Keratinocyte (primary cell): Measurements from ENCODE around the gene SGMS2. TPM values are rescaled to one million over a fixed set of nuclear protein-coding genes. Genes with fewer than 3 reads are reported as not detected.
A peak's percentile ranks its signal among the peaks of the same experiment; 100 is the strongest.

Source experiments
- DNase-seq: peaks from one replicate; pipeline ENCODE4 v3.0.0-alpha.2; 2011; ENCODE audit warnings: low read depth, missing footprints, low spot score
- FAIRE-seq: peaks from 2 replicates; lab custom pipeline; 2011; peaks lifted over from hg19 to GRCh38; lab: Jason Lieb, UNC
- H2AFZ ChIP-seq: 2 replicates; pipeline ENCODE4 v1.6.0; 2012; ENCODE audit warnings: low read length, control low read depth, inconsistent platforms; ENCODE audit not compliant: control insufficient read depth
- H3K27ac ChIP-seq: 2 replicates; pipeline ENCODE4 v1.5.1; 2011; ENCODE audit warnings: low read length; ENCODE audit not compliant: control insufficient read depth, insufficient read depth
- H3K27me3 ChIP-seq: 3 replicates; pipeline ENCODE4 v1.6.0; 2011; ENCODE audit warnings: low read length; ENCODE audit not compliant: control insufficient read depth, insufficient read depth; ENCODE audit errors: extremely low read depth
- H3K36me3 ChIP-seq, 2 experiments: 2 replicates in 1 of 2; 3 replicates in 1 of 2; pipeline ENCODE4 v1.5.1; 2011; ENCODE audit warnings: low read length in 2 of 2, mild to moderate bottlenecking in 1 of 2; ENCODE audit not compliant: control insufficient read depth in 2 of 2, insufficient read depth in 2 of 2; ENCODE audit errors: extremely low read depth in 1 of 2
- H3K4me1 ChIP-seq: 3 replicates; pipeline ENCODE4 v1.5.1; 2011; ENCODE audit warnings: low read length; ENCODE audit not compliant: control insufficient read depth, insufficient read depth; ENCODE audit errors: extremely low read depth
- H3K4me2 ChIP-seq: 3 replicates; pipeline ENCODE4 v1.6.0; 2011; ENCODE audit warnings: low read depth, low read length; ENCODE audit not compliant: control insufficient read depth, insufficient read depth; ENCODE audit errors: extremely low read depth
- H3K4me3 ChIP-seq, 3 experiments: fragments of 200-600 bp in 1 of 3; sonication (generic) in 1 of 3; 2 replicates in 2 of 3; 3 replicates in 1 of 3; pipeline ENCODE4 v1.5.1; 2011 to 2016; ENCODE audit warnings: low read length in 3 of 3, mild to moderate bottlenecking in 3 of 3, control low read depth in 2 of 3, inconsistent platforms in 1 of 3, low read depth in 1 of 3, mixed read lengths in 1 of 3, mixed run types in 1 of 3, moderate library complexity in 1 of 3; ENCODE audit not compliant: control insufficient read depth in 2 of 3, insufficient read depth in 2 of 3; ENCODE audit errors: extremely low read depth in 1 of 3
- H3K79me2 ChIP-seq: 2 replicates; pipeline ENCODE4 v1.6.0; 2012; ENCODE audit warnings: low read length; ENCODE audit not compliant: control insufficient read depth, insufficient read depth
- H3K9ac ChIP-seq: 3 replicates; pipeline ENCODE4 v1.6.0; 2011; ENCODE audit warnings: low read length; ENCODE audit not compliant: control insufficient read depth, insufficient read depth; ENCODE audit errors: extremely low read depth
- H3K9me1 ChIP-seq: 3 replicates; pipeline ENCODE4 v1.6.0; 2011; ENCODE audit warnings: low read length; ENCODE audit not compliant: control insufficient read depth, insufficient read depth; ENCODE audit errors: extremely low read depth
- H3K9me3 ChIP-seq: 2 replicates; pipeline ENCODE4 v1.5.1; 2012; ENCODE audit warnings: low read depth, low read length; ENCODE audit not compliant: control insufficient read depth
- H4K20me1 ChIP-seq: 3 replicates; pipeline ENCODE4 v1.6.0; 2011; ENCODE audit warnings: low read length; ENCODE audit not compliant: control insufficient read depth, insufficient read depth; ENCODE audit errors: extremely low read depth
- CTCF ChIP-seq, 3 experiments: IDR thresholded peaks in 1 of 3; conservative IDR thresholded peaks in 1 of 3; optimal IDR thresholded peaks in 1 of 3; 2 replicates in 2 of 3; 3 replicates in 1 of 3; pipeline versions ENCODE3 to v1.5.1; 2011; ENCODE audit warnings: low read length in 3 of 3, mild to moderate bottlenecking in 3 of 3, moderate library complexity in 2 of 3, control low read depth in 1 of 3, inconsistent platforms in 1 of 3; ENCODE audit not compliant: insufficient read depth in 2 of 3; ENCODE audit errors: extremely low read depth in 1 of 3
- EZH2 ChIP-seq: IDR thresholded peaks from one replicate; pipeline ENCODE4 v1.6.1; 2012; ENCODE audit warnings: inconsistent platforms, mild to moderate bottlenecking, low read length, moderate library complexity
- dilution Hi-C: fragments of 300-500 bp; cut with MboI; formaldehyde crosslinking; loops from one replicate; pipeline ENCODE4 v1.7.0; 2020; ENCODE audit warnings: low sequenced_read_pairs; ENCODE audit not compliant: extremely low pct_ligation_motif_present
- polyA plus RNA-seq, 5 experiments: library from polyadenylated mRNA; depleted of rRNA in 3 of 5; stranded (reverse) in 3 of 5; stranded (forward) in 1 of 5; unstranded in 1 of 5; fragments of >200 nt; gene quantifications; 1 replicate in 1 of 5; 2 replicates in 3 of 5; 3 replicates in 1 of 5; pipeline versions ENCODE4 v1.2.1 to v1.2.3, GENCODE V29; 2011 to 2012; ENCODE audit warnings: missing spikeins in 2 of 5, low read depth in 1 of 5, low replicate concordance in 1 of 5

The SGMS2 gene
- polyA plus RNA-seq, 1 donor (not counting 4 experiments of a cell fraction or from before 2014, with no cell fraction given): 38.5 TPM

GRCh38 chr4:107863850-107864371 lies 39.2 kb downstream of the SGMS2 start:
- Histone ChIP-seq H3K9me3 (no peaks in the 10 kb centered on the region), H4K20me1 (no peaks in the 10 kb centered on the region), H3K27me3 (no peaks in the 10 kb centered on the region), H2AFZ (no peak overlapping the region), H3K4me1 (peaks cover 23% of the 10 kb centered on the region), H3K27ac (peak overlapping the region; percentile 94), H3K4me3 (no peak overlapping the region), H3K36me3 (no peaks in the 10 kb centered on the region), H3K4me2 (peak overlapping the region; percentile 73), H3K79me2 (no peaks in the 10 kb centered on the region), H3K9me1 (no peaks in the 10 kb centered on the region), H3K9ac (no peak overlapping the region)
- FAIRE-seq (peak; percentile 82), DNase-seq (peak; percentile 61)
- TF ChIP-seq EZH2: no peak
- TF ChIP-seq CTCF (optimal IDR thresholded peaks at IDR 0.05 in 1 of 3, IDR thresholded peaks at IDR 0.05 in 1 of 3, conservative IDR thresholded peaks at IDR 0.05 in 1 of 3; ENCODE audit: extremely low read depth in 1 of 3, insufficient read depth in 2 of 3, low read length in 3 of 3): no peak
- dilution Hi-C loops: no loop called here

GRCh38 chr4:107866726-107867125 lies 42.0 kb downstream of the SGMS2 start:
- H3K27me3 ChIP-seq: no peaks in the 10 kb centered on the region
- H3K36me3 ChIP-seq: no peaks in the 10 kb centered on the region
- no peak overlapping the region for H3K9ac ChIP-seq
- no peak overlapping the region for H2AFZ ChIP-seq
- no peaks in the 10 kb centered on the region for H3K9me1 ChIP-seq
- FAIRE-seq (no peak), DNase-seq (no peak)
- H4K20me1 ChIP-seq: no peaks in the 10 kb centered on the region
- no peak overlapping the region for H3K4me3 ChIP-seq
- dilution Hi-C loops: no loop called here
- no peak for TF ChIP-seq EZH2
- no peaks in the 10 kb centered on the region for H3K9me3 ChIP-seq
- H3K27ac ChIP-seq: no peak overlapping the region
- no peaks in the 10 kb centered on the region for H3K79me2 ChIP-seq
- H3K4me2 ChIP-seq: no peak overlapping the region
- peaks cover 23% of the 10 kb centered on the region for H3K4me1 ChIP-seq

- H3K9me3 ChIP-seq: no peaks in the 10 kb centered on the region
- FAIRE-seq: no peak
Measured at GRCh38 chr4:107870236-107870635, 45.5 kb downstream of the SGMS2 start.

More at GRCh38 chr4:107870236-107870635, 45.5 kb downstream of the SGMS2 start:
- no peaks in the 10 kb centered on the region for H3K9me1 ChIP-seq
- no peaks in the 10 kb centered on the region for H3K36me3 ChIP-seq
- H3K79me2 ChIP-seq: no peaks in the 10 kb centered on the region
- no peaks in the 10 kb centered on the region for H4K20me1 ChIP-seq
- H3K4me3 ChIP-seq: no peak overlapping the region
- DNase-seq: no peak
- dilution Hi-C loops: no loop called here
- TF ChIP-seq EZH2: no peak
- TF ChIP-seq CTCF (optimal IDR thresholded peaks at IDR 0.05 in 1 of 3, IDR thresholded peaks at IDR 0.05 in 1 of 3, conservative IDR thresholded peaks at IDR 0.05 in 1 of 3; ENCODE audit: extremely low read depth in 1 of 3, insufficient read depth in 2 of 3, low read length in 3 of 3): no peak
- H3K4me2 ChIP-seq: no peak overlapping the region
- no peaks in the 10 kb centered on the region for H3K27me3 ChIP-seq
- no peak overlapping the region for H3K9ac ChIP-seq
- no peak overlapping the region for H3K27ac ChIP-seq
- no peaks in the 10 kb centered on the region for H3K4me1 ChIP-seq
- H2AFZ ChIP-seq: no peak overlapping the region
